ENCODE results near the gene LTBP1. TPM values are rescaled to one million over a fixed set of nuclear protein-coding genes. Genes with fewer than 3 reads are reported as not detected.
A peak's percentile ranks its signal among the peaks of the same experiment; 100 is the strongest.

The LTBP1 gene
- total and polyA plus RNA-seq, 2 of the 13 experiments (the other 11 are each of a cell fraction or from before 2014, with no cell fraction given) = 0.12 to 0.22 TPM

DNA sequence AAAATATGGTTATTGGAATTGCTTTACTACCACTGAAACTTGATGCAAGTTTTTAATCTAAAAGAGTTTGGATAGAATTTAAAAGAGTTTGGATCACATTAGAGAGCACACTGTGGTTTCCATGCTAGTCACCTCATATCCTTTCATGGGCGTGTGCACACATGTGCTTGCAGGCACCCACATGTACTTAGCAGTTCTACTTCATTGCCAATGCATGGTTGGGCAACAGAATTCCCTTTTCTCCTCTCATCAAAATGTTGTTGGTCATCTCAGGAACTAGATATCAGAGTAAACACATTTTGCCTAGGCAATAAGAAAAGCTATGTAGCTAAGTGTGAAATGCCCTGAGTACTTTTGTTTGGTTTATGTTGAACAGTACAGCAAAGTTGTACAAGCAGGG, 275.6 kb downstream of the LTBP1 start:
- no peak overlapping the region for H3K4me2 ChIP-seq (ENCODE audit: low read depth, low read length)
- no peak overlapping the region for H2AFZ ChIP-seq (ENCODE audit: low read length)
- CTCF ChIA-PET (ENCODE audit: low intra/inter-chr PET ratio, low total read pairs) = no interaction called here
- no peaks in the 10 kb centered on the region for H3K79me2 ChIP-seq (ENCODE audit: insufficient read depth, low read length)
- no peak for FAIRE-seq
- no peak for DNase-seq (ENCODE audit: low spot score)
- BruUV-seq (replicated peaks) = no TSS peak
- no peaks in the 10 kb centered on the region for H3K27me3 ChIP-seq (ENCODE audit: control insufficient read depth in 1 of 2, insufficient read depth in 2 of 2, low read length in 2 of 2)
- no peak overlapping the region for H3K4me3 ChIP-seq (replicated peaks in 1 of 3; ENCODE audit: insufficient read depth in 1 of 3, low read depth in 2 of 3, low read length in 3 of 3)
- intact Hi-C loops (cut with micrococcal nuclease; ENCODE audit: unreplicated experiment) (no loop called here), in situ Hi-C loops (cut with HindIII; ENCODE audit: extremely low pct_ligation_motif_present, low pct_unique_long_range_greater_than_20kb) (no loop called here)
- H3K9ac ChIP-seq (ENCODE audit: insufficient read depth, low read depth, low read length) = no peak overlapping the region
- ATAC-seq = no peak
- 15% methylated on average over 1 of the region's 1 CpG for WGBS (ENCODE audit: low lambda C conversion rate)
- no peak overlapping the region for H3K27ac ChIP-seq (ENCODE audit: extremely low read length, insufficient read depth, low read length)
- H3K4me1 ChIP-seq (ENCODE audit: insufficient read depth, low read length) = no peaks in the 10 kb centered on the region
- TF ChIP-seq, protein P1, sequence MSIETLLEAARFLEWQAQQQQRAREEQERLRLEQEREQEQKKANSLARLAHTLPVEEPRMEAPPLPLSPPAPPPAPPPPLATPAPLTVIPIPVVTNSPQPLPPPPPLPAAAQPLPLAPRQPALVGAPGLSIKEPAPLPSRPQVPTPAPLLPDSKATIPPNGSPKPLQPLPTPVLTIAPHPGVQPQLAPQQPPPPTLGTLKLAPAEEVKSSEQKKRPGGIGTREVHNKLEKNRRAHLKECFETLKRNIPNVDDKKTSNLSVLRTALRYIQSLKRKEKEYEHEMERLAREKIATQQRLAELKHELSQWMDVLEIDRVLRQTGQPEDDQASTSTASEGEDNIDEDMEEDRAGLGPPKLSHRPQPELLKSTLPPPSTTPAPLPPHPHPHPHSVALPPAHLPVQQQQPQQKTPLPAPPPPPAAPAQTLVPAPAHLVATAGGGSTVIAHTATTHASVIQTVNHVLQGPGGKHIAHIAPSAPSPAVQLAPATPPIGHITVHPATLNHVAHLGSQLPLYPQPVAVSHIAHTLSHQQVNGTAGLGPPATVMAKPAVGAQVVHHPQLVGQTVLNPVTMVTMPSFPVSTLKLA (IDR thresholded peaks at IDR 0.05) = peak; percentile 48
- no peak for TF ChIP-seq HOXA3 (CRISPR knock-in tag; IDR thresholded peaks at IDR 0.05)
- POLR2A ChIA-PET = no interaction called here
- no peaks in the 10 kb centered on the region for H3K36me3 ChIP-seq (replicated peaks in 1 of 2; ENCODE audit: control insufficient read depth in 1 of 2, insufficient read depth in 2 of 2, low read length in 2 of 2)
- H4K20me1 ChIP-seq (ENCODE audit: insufficient read depth, low read length) = no peaks in the 10 kb centered on the region
- no peaks in the 10 kb centered on the region for H3K9me3 ChIP-seq (ENCODE audit: low read length)

DNA sequence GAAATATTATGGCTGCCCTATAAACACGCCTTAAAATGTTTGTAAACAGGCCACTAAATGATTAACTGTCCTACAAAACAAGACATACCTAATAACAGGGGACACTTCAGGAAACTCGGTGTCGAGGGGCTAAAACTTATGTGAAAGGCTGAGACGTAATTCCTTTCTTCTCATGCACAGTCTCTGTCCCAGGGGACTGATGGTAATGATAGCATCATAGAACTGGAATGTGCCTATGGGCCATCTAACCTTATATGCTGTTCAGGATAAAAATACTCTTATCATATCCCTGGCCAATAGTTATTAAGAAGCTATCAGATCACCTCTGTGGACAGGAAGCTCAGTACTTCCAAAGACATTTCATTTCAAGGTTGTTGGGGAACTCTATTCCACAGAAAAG, 277.1 kb downstream of the LTBP1 start:
- Histone ChIP-seq H2AFZ (ENCODE audit: low read length) (no peak overlapping the region), H4K20me1 (ENCODE audit: insufficient read depth, low read length) (no peaks in the 10 kb centered on the region), H3K27ac (ENCODE audit: extremely low read length, insufficient read depth, low read length) (no peak overlapping the region), H3K27me3 (ENCODE audit: control insufficient read depth in 1 of 2, insufficient read depth in 2 of 2, low read length in 2 of 2) (no peaks in the 10 kb centered on the region), H3K9me3 (ENCODE audit: low read length) (no peaks in the 10 kb centered on the region), H3K36me3 (replicated peaks in 1 of 2; ENCODE audit: control insufficient read depth in 1 of 2, insufficient read depth in 2 of 2, low read length in 2 of 2) (no peaks in the 10 kb centered on the region), H3K79me2 (ENCODE audit: insufficient read depth, low read length) (no peaks in the 10 kb centered on the region), H3K4me1 (ENCODE audit: insufficient read depth, low read length) (no peaks in the 10 kb centered on the region), H3K4me2 (ENCODE audit: low read depth, low read length) (no peak overlapping the region), H3K9ac (ENCODE audit: insufficient read depth, low read depth, low read length) (no peak overlapping the region), H3K4me3 (replicated peaks in 1 of 3; ENCODE audit: insufficient read depth in 1 of 3, low read depth in 2 of 3, low read length in 3 of 3) (no peak overlapping the region)
- CTCF ChIA-PET (ENCODE audit: low intra/inter-chr PET ratio, low total read pairs) = no interaction called here
- FAIRE-seq (no peak), DNase-seq (ENCODE audit: low spot score) (no peak), ATAC-seq (no peak)
- BruUV-seq (replicated peaks) = no TSS peak
- POLR2A ChIA-PET = no interaction called here
- in situ Hi-C loops (cut with HindIII; ENCODE audit: extremely low pct_ligation_motif_present, low pct_unique_long_range_greater_than_20kb) (no loop called here), intact Hi-C loops (cut with micrococcal nuclease; ENCODE audit: unreplicated experiment) (no loop called here)
- 11% methylated on average over 4 of the region's 4 CpGs for WGBS (ENCODE audit: low lambda C conversion rate)
- no peak for TF ChIP-seq KLF12 (CRISPR knock-in tag; IDR thresholded peaks at IDR 0.05; ENCODE audit: borderline replicate concordance)
- no peak for TF ChIP-seq ZNF260 (CRISPR knock-in tag; IDR thresholded peaks at IDR 0.05; ENCODE audit: borderline replicate concordance, low read depth)
- no peak for TF ChIP-seq ZNF317 (CRISPR knock-in tag; IDR thresholded peaks at IDR 0.05)
- TF ChIP-seq ZNF607 (CRISPR knock-in tag; IDR thresholded peaks at IDR 0.05; ENCODE audit: borderline replicate concordance) = no peak
- no peak for TF ChIP-seq ZFP36 (IDR thresholded peaks at IDR 0.05; ENCODE audit: borderline replicate concordance, low read depth, low read length, partially characterized antibody)
- no peak for TF ChIP-seq HDAC6 (IDR thresholded peaks at IDR 0.05; ENCODE audit: low read depth, low read length)
- TF ChIP-seq THAP11 (CRISPR knock-in tag; IDR thresholded peaks at IDR 0.05) = no peak
- TF ChIP-seq PITX1 (CRISPR knock-in tag; IDR thresholded peaks at IDR 0.05) = no peak
- TF ChIP-seq REXO4 (CRISPR knock-in tag; IDR thresholded peaks at IDR 0.05; ENCODE audit: borderline replicate concordance) = no peak
- TF ChIP-seq HOXA3 (CRISPR knock-in tag; IDR thresholded peaks at IDR 0.05) = no peak
- no peak for TF ChIP-seq ZNF850 (CRISPR knock-in tag; conservative IDR thresholded peaks at IDR 0.05)
- TF ChIP-seq, protein P2, sequence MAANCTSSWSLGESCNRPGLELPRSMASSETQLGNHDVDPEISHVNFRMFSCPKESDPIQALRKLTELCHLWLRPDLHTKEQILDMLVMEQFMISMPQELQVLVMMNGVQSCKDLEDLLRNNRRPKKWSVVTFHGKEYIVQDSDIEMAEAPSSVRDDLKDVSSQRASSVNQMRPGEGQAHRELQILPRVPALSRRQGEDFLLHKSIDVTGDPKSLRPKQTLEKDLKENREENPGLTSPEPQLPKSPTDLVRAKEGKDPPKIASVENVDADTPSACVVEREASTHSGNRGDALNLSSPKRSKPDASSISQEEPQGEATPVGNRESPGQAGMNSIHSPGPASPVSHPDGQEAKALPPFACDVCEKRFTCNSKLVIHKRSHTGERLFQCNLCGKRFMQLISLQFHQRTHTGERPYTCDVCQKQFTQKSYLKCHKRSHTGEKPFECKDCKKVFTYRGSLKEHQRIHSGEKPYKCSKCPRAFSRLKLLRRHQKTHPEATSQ (CRISPR knock-in tag; IDR thresholded peaks at IDR 0.05; ENCODE audit: borderline replicate concordance) = no peak
- TF ChIP-seq SMAD1 (CRISPR knock-in tag; IDR thresholded peaks at IDR 0.05; ENCODE audit: borderline replicate concordance, low read depth) = no peak
- TF ChIP-seq TEAD2 (CRISPR knock-in tag; IDR thresholded peaks at IDR 0.05) = no peak
- TF ChIP-seq ZSCAN25 (CRISPR knock-in tag; IDR thresholded peaks at IDR 0.05) = no peak

Data from HepG2 (cell line).